Endothelial cell of umbilical vein (primary cell): ENCODE data around the gene MAPKAPK2. TPM values are rescaled to one million over a fixed set of nuclear protein-coding genes. Genes with fewer than 3 reads are reported as not detected.

ENCODE experiments used
- BruUV-seq: library from RNA; stranded (reverse); fragments of 400-500 nt; replicated peaks from 2 replicates; lab custom pipeline; 2021; lab: Mats Ljungman, UMichigan
- CTCF ChIA-PET: fragments of 300-600, 350-600 bp; sonication (Branson Sonifier 250); formaldehyde crosslinking; loops from one replicate; lab custom pipeline; 2021; ENCODE audit warnings: antibody characterized with exemption, inconsistent platforms; lab: Charles Lee
- POLR2A ChIA-PET: fragments of 300-600, 350-600 bp; sonication (Branson Sonifier 250); formaldehyde crosslinking; loops from one replicate; lab custom pipeline; 2021; ENCODE audit warnings: antibody characterized with exemption, inconsistent platforms; lab: Charles Lee
- DNase-seq: peaks from one replicate; pipeline ENCODE4 v3.0.0-alpha.2; 2011; ENCODE audit warnings: low read depth, low spot score
- FAIRE-seq: peaks from 2 replicates; lab custom pipeline; 2011; peaks lifted over from hg19 to GRCh38; lab: Jason Lieb, UNC
- H2AFZ ChIP-seq: 2 replicates; pipeline ENCODE4 v1.6.0; 2012; ENCODE audit warnings: low read depth, low read length, control low read depth, inconsistent platforms
- H3K27ac ChIP-seq: 2 replicates; pipeline ENCODE4 v1.5.1; 2011; ENCODE audit warnings: low read depth, mild to moderate bottlenecking, control low read depth, low read length, moderate library complexity; ENCODE audit not compliant: insufficient read depth
- H3K27me3 ChIP-seq, 2 experiments: 2 replicates each; pipeline versions ENCODE4 v1.6.0 to v1.6.1; 2011; ENCODE audit warnings: low read length in 2 of 2, mixed read lengths in 1 of 2; ENCODE audit not compliant: control insufficient read depth in 2 of 2, insufficient read depth in 2 of 2
- H3K36me3 ChIP-seq, 2 experiments: 2 replicates in 1 of 2; 3 replicates in 1 of 2; pipeline ENCODE4 v1.5.1; 2011; ENCODE audit warnings: low read length in 2 of 2, mild to moderate bottlenecking in 1 of 2, moderate library complexity in 1 of 2; ENCODE audit not compliant: control insufficient read depth in 2 of 2, insufficient read depth in 2 of 2; ENCODE audit errors: extremely low read depth in 1 of 2
- H3K4me1 ChIP-seq: 3 replicates; pipeline ENCODE4 v1.5.1; 2011; ENCODE audit warnings: mild to moderate bottlenecking, low read length; ENCODE audit not compliant: control insufficient read depth, insufficient read depth; ENCODE audit errors: extremely low read depth
- H3K4me2 ChIP-seq: 2 replicates; pipeline ENCODE4 v1.6.1; 2011; ENCODE audit warnings: low read length, control low read depth, mixed read lengths; ENCODE audit not compliant: insufficient read depth
- H3K4me3 ChIP-seq, 3 experiments: fragments of 200-600 bp in 1 of 3; sonication (generic), shearing (Covaris generic) in 1 of 3; replicated peaks in 1 of 3; 2 replicates each; pipeline ENCODE4 v1.5.1; 2011 to 2016; ENCODE audit warnings: control low read depth in 3 of 3, low read length in 3 of 3, mild to moderate bottlenecking in 2 of 3, inconsistent platforms in 1 of 3, low read depth in 1 of 3, moderate library complexity in 1 of 3; ENCODE audit not compliant: insufficient read depth in 1 of 3
- H3K79me2 ChIP-seq: 2 replicates; pipeline ENCODE4 v1.6.0; 2012; ENCODE audit warnings: low read length, inconsistent platforms; ENCODE audit not compliant: control insufficient read depth, insufficient read depth
- H3K9ac ChIP-seq: replicated peaks from 2 replicates; pipeline ENCODE3; 2011; ENCODE audit warnings: low read length, control low read depth; ENCODE audit not compliant: insufficient read depth; ENCODE audit errors: extremely low read depth
- H3K9me1 ChIP-seq: replicated peaks from 3 replicates; pipeline ENCODE4 v1.6.0; 2011; ENCODE audit warnings: mild to moderate bottlenecking, low read length; ENCODE audit not compliant: control insufficient read depth, insufficient read depth; ENCODE audit errors: extremely low read depth
- H3K9me3 ChIP-seq: replicated peaks from 2 replicates; pipeline ENCODE4 v1.5.1; 2012; ENCODE audit warnings: low read length, inconsistent platforms; ENCODE audit not compliant: control insufficient read depth, insufficient read depth
- H4K20me1 ChIP-seq: replicated peaks from 2 replicates; pipeline ENCODE3; 2011; ENCODE audit warnings: mild to moderate bottlenecking, low read length; ENCODE audit not compliant: control insufficient read depth, insufficient read depth; ENCODE audit errors: extremely low read depth
- EZH2 ChIP-seq: IDR thresholded peaks from 2 replicates; pipeline ENCODE4 v1.6.1; 2012; ENCODE audit warnings: borderline replicate concordance, low read depth, mild to moderate bottlenecking, moderate library complexity, low read length, inconsistent platforms; ENCODE audit not compliant: severe bottlenecking
- FOS ChIP-seq: IDR thresholded peaks from 2 replicates; pipeline ENCODE4 v1.6.1; 2011; ENCODE audit warnings: mild to moderate bottlenecking, low read length, moderate library complexity, borderline replicate concordance; ENCODE audit not compliant: insufficient read depth
- GATA2 ChIP-seq: IDR thresholded peaks from 2 replicates; pipeline ENCODE4 v1.7.0; 2011; ENCODE audit warnings: low read depth, mild to moderate bottlenecking, moderate library complexity, mixed read lengths, low read length; ENCODE audit not compliant: insufficient read length, insufficient read depth
- JUN ChIP-seq: IDR thresholded peaks from 2 replicates; pipeline ENCODE4 v1.6.1; 2011; ENCODE audit warnings: borderline replicate concordance, low read depth; ENCODE audit not compliant: insufficient read length, insufficient read depth
- MAX ChIP-seq: IDR thresholded peaks from 2 replicates; pipeline ENCODE4 v1.6.1; 2011; ENCODE audit not compliant: insufficient read depth, insufficient read length
- MYC ChIP-seq: IDR thresholded peaks from one replicate; pipeline ENCODE4 v1.6.1; 2011; ENCODE audit warnings: mild to moderate bottlenecking, low read depth, low read length
- POLR2A ChIP-seq: IDR thresholded peaks from 2 replicates; pipeline ENCODE4 v1.6.1; 2012; ENCODE audit warnings: low read depth, mild to moderate bottlenecking, control low read depth, low read length
- POLR2AphosphoS5 ChIP-seq: IDR thresholded peaks from 2 replicates; pipeline ENCODE4 v1.6.1; 2012; ENCODE audit warnings: low read depth, mild to moderate bottlenecking, control low read depth, low read length, moderate library complexity; ENCODE audit not compliant: insufficient read depth
- dilution Hi-C: fragments of 300-500 bp; cut with MboI; formaldehyde crosslinking; loops from one replicate; pipeline ENCODE4 v1.15.0; 2019; ENCODE audit warnings: low sequenced_read_pairs; ENCODE audit not compliant: extremely low pct_ligation_motif_present
- intact Hi-C: fragments of 100-400 bp; cut with micrococcal nuclease; formaldehyde crosslinking; loops from one replicate; pipeline ENCODE4 v1.10.0; 2022
- polyA plus RNA-seq, 4 experiments: library from polyadenylated mRNA; depleted of rRNA in 3 of 4; stranded (reverse) in 3 of 4; unstranded in 1 of 4; fragments of >200 nt; gene quantifications; 2 replicates each; pipeline versions ENCODE4 v1.2.1 to v1.2.3, GENCODE V29; 2011 to 2012; ENCODE audit warnings: missing spikeins in 1 of 4
- total RNA-seq: library from RNA; stranded (reverse); gene quantifications from 2 replicates; pipeline ENCODE4 v1.2.3, GENCODE V29; 2021
- TF ChIP-seq, protein P1 (sequence below), 2 donors: IDR thresholded peaks; 1 replicate in 1 of 2; 2 replicates in 1 of 2; pipeline ENCODE4 v1.5.1; 2011; ENCODE audit warnings: low read length in 2 of 2, mild to moderate bottlenecking in 2 of 2, moderate library complexity in 2 of 2, control low read depth in 1 of 2, inconsistent platforms in 1 of 2, low read depth in 1 of 2; ENCODE audit not compliant: insufficient read depth in 1 of 2; ENCODE audit errors: extremely low read depth in 1 of 2

Gene MAPKAPK2
- total and polyA plus RNA-seq, 2 donors (not counting 3 experiments of a cell fraction or from before 2014, with no cell fraction given), result 52.9 to 69.1 TPM

GRCh38 chr1:206636671-206637070 lies 48.0 kb upstream of the MAPKAPK2 start:
- no peaks in the 10 kb centered on the region for H4K20me1 ChIP-seq
- intact Hi-C loops, result no loop called here
- ChIA-PET POLR2A (no interaction called here), CTCF (interaction anchor here (1.3 to 14.5 kb wide), 5 partner anchors 25 to 157 kb away, joined by 3 to 663 read pairs (median 9); partner anchors contain the start of gene EIF2D)
- no peaks in the 10 kb centered on the region for H3K9me3 ChIP-seq
- H3K4me2 ChIP-seq, result peak overlapping the region; percentile 91
- H3K9ac ChIP-seq, result no peak overlapping the region
- H3K36me3 ChIP-seq, result no peaks in the 10 kb centered on the region
- BruUV-seq, result no TSS peak
- dilution Hi-C loops, result no loop called here
- H3K27ac ChIP-seq, result no peak overlapping the region
- peaks cover 13% of the 10 kb centered on the region for H3K4me1 ChIP-seq
- no peak overlapping the region for H2AFZ ChIP-seq
- H3K9me1 ChIP-seq, result no peaks in the 10 kb centered on the region
- H3K4me3 ChIP-seq, result peak overlapping the region in 2 of 3 experiments; percentile 72 to 90
- peaks cover 5% of the 10 kb centered on the region for H3K79me2 ChIP-seq
- TF ChIP-seq MAX (no peak), GATA2 (no peak), MYC (no peak), POLR2AphosphoS5 (no peak), FOS (no peak), POLR2A (no peak), JUN (no peak), EZH2 (no peak)
- TF ChIP-seq, protein P1, sequence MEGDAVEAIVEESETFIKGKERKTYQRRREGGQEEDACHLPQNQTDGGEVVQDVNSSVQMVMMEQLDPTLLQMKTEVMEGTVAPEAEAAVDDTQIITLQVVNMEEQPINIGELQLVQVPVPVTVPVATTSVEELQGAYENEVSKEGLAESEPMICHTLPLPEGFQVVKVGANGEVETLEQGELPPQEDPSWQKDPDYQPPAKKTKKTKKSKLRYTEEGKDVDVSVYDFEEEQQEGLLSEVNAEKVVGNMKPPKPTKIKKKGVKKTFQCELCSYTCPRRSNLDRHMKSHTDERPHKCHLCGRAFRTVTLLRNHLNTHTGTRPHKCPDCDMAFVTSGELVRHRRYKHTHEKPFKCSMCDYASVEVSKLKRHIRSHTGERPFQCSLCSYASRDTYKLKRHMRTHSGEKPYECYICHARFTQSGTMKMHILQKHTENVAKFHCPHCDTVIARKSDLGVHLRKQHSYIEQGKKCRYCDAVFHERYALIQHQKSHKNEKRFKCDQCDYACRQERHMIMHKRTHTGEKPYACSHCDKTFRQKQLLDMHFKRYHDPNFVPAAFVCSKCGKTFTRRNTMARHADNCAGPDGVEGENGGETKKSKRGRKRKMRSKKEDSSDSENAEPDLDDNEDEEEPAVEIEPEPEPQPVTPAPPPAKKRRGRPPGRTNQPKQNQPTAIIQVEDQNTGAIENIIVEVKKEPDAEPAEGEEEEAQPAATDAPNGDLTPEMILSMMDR (IDR thresholded peaks at IDR 0.05; ENCODE audit: extremely low read depth in 1 of 2, insufficient read depth in 1 of 2, low read depth in 1 of 2, low read length in 2 of 2), result no peak
- no peaks in the 10 kb centered on the region for H3K27me3 ChIP-seq
- FAIRE-seq (no peak), DNase-seq (no peak)
